GM19025 (cell line): ENCODE results near the gene NSMF.
"Not testable (repeated sequence)": the region's sequence is repeated elsewhere in the genome, so short reads cannot be mapped to it uniquely, and the experiment has no call there.

ENCODE experiments used
- ATAC-seq: cut with Tn5 transposase; IDR thresholded peaks from one replicate; pipeline ENCODE4 v1.9.1; 2021; ENCODE audit warnings: mild to moderate bottlenecking, low read depth, moderate library complexity; ENCODE audit not compliant: unreplicated experiment

The NSMF gene

DNA sequence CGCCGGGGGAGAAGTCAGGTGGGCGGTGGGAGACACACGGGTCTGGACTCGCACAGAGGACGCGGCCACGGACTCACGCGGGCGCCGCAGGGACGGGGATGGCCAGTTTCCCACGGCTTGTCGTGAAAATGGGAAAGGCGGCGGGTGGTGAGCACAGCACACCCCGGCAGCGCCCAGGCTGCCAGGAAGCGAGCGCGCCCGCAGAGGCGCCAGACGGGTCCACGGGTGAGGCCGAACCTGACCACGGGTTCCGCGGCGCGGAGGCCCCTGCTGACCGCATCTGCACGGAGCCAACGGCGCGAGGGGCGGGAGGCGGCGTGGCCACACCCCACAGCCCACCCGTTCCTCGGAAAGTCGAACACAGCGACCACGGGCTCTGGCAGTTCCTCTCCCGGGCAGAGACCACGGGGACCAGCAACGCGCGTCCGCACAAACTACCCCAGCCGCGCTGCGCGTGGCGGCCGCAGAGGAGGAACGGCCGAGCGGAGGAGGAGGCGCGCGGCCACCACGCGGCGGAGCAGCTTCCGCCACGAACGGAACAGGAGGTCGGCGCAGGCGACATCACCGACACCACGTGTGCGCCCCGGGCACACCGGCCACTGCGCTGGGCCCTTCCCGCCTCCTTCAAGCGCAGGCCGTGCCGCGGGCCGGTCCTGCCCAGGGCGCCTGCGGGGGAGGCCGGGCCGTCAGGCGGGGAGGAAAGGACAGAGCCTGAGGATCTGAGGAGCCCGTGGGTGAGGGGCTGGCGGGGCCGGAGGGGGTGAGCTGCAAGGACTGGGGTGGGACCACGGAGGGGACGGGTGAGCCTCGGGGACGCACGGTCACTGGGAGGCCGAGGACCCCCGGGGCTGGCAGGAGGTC, 41.7 kb downstream of the NSMF start:
- ATAC-seq: no peak

GRCh38 chr9:137416563-137417151, 42.5 kb downstream of the NSMF start:
- ATAC-seq: no peak

DNA sequence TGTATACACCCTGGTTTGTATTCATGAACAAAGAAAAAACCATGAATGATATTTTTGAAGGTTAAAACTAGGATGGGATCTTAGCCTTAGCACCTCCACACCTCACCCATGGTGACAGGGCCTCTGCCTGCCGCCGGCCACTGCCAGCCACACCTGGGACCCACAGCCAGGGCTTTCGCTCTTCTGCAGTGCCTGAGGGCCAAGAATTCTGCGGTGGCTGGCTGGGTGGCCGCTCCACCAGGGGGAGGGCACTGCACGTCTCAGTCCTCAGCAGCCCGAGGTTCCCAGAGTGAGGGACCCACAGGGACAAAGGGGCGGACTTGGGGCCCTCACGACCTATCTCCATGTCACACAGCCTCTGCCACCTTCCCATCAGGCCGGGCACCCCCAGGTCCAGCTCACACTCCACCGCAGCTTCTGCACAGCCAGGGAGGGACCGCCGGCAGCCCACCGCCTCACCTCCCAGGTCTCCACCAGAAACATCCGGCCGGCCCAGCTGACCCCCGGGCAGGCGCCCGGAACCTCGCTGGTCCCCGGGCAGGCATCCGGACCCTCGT, 43.0 kb downstream of the NSMF start:
- ATAC-seq: no peak

DNA sequence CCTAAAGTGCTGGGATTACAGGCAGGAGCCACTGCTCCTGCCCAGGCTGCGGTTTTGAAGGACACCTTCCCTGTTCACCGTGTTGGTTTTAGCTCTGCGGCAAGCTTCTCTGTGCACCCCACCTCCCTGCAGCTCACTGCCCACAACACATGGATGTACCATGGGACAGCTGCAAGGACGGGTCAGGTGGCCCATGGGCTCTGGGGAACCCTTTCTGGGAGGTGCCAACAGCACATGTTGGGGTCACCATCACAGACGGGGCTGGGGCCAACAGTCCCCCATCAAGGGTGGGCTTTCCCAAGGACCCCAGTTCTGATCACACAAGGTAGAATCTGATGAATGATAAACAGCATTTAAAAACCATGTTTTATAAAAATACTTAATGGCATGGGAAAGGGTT, 43.7 kb downstream of the NSMF start:
- no peak for ATAC-seq

- ATAC-seq: no peak
Observed at GRCh38 chr9:137412431-137412830, 46.7 kb downstream of the NSMF start.

- ATAC-seq: no peak
Observed at GRCh38 chr9:137411645-137412380, 47.3 kb downstream of the NSMF start.

DNA sequence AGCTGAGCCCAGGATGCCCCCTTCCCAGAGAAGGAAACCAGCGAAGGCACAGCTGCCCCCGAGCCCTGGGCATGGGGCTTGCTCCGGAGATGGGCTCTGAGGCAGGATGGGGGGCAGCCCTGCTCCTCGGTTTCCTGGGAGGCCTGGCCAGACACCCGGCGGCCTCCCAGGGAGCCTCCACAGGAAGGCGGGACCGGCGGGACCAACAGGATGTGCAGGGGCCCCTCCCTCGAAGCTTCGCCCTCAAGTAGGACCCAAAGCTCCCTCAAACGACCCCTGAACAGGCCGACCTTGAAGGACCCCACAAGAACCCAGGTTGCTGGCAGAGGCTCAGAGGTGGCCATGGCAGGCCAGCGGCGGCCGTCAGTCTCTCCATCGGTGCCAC, 47.9 kb downstream of the NSMF start:
- ATAC-seq: no peak

DNA sequence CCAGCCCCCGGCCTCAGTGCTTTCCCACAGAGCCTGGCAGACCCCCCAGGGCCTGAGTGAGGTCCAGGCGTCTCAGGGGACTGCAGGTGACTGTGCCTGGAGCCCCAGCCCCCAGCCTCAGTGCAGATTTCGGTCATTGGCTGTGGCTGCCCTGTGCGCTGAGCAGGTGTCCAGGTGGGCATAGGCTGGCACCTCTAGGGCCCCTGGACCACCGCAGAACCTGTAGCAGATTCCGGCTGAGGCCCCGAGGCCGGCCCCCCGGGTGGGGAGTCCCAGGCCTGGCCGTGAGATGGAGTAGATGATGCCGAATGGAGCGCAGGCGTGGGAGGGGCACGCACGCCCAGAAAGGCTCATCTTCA, 48.3 kb downstream of the NSMF start:
- ATAC-seq: no peak

- not testable (repeated sequence) for ATAC-seq
Observed at GRCh38 chr9:137410236-137410890, 48.8 kb downstream of the NSMF start.

- no peak for ATAC-seq
Observed at GRCh38 chr9:137409515-137409914, 49.6 kb downstream of the NSMF start.

- ATAC-seq: no peak
Observed at GRCh38 chr9:137408651-137409405, 50.3 kb downstream of the NSMF start.

- no peak for ATAC-seq
Observed at GRCh38 chr9:137407590-137408300, 51.4 kb downstream of the NSMF start.

- ATAC-seq: no peak
Observed at GRCh38 chr9:137406876-137407589, 52.1 kb downstream of the NSMF start.

- no peak for ATAC-seq
Observed at GRCh38 chr9:137406085-137406760, 52.9 kb downstream of the NSMF start.

GRCh38 chr9:137405677-137406081, 53.5 kb downstream of the NSMF start:
- no peak for ATAC-seq

GRCh38 chr9:137404961-137405567, 54.1 kb downstream of the NSMF start:
- ATAC-seq: no peak

GRCh38 chr9:137403269-137403668, 55.9 kb downstream of the NSMF start:
- no peak for ATAC-seq

- no peak for ATAC-seq
Observed at GRCh38 chr9:137402746-137403145, 56.4 kb downstream of the NSMF start.
